WTC11 (cell line): Measurements from ENCODE around the gene TUBB. TPM values are rescaled to one million over a fixed set of nuclear protein-coding genes. Genes with fewer than 3 reads are reported as not detected.

Source experiments
- AR ChIP-seq: fragments of 250-450 bp; sonication (Bioruptor Pico); IDR thresholded peaks from 2 replicates; pipeline ENCODE4 v1.9.0; 2021; ENCODE audit warnings: mild to moderate bottlenecking
- ARID4B ChIP-seq: sonication (generic); formaldehyde crosslinking; IDR thresholded peaks from 2 replicates; pipeline ENCODE4 v1.8.0; 2023; ENCODE audit warnings: missing genetic modification reagents, mild to moderate bottlenecking, borderline replicate concordance
- CBFB ChIP-seq: sonication (generic); formaldehyde crosslinking; IDR thresholded peaks from 2 replicates; pipeline ENCODE4 v1.8.1; 2022; ENCODE audit warnings: mild to moderate bottlenecking, low read depth, missing genetic modification reagents
- CREM ChIP-seq: sonication (generic); formaldehyde crosslinking; IDR thresholded peaks from 2 replicates; pipeline ENCODE4 v1.8.1; 2022; ENCODE audit warnings: mild to moderate bottlenecking, missing genetic modification reagents, moderate library complexity
- EMX1 ChIP-seq: fragments of 250-450 bp; sonication (Bioruptor Pico); IDR thresholded peaks from 2 replicates; pipeline ENCODE4 v1.8.0; 2021; ENCODE audit warnings: mild to moderate bottlenecking
- FOXP4 ChIP-seq: sonication (generic); formaldehyde crosslinking; IDR thresholded peaks from 2 replicates; pipeline ENCODE4 v1.8.0; 2022; ENCODE audit warnings: mild to moderate bottlenecking, missing genetic modification reagents
- IRF2 ChIP-seq: sonication (generic); formaldehyde crosslinking; IDR thresholded peaks from 2 replicates; pipeline ENCODE4 v1.8.0; 2022; ENCODE audit warnings: low read depth, missing genetic modification reagents, borderline replicate concordance
- JAZF1 ChIP-seq: fragments of 250-450 bp; sonication (Bioruptor Pico); IDR thresholded peaks from 2 replicates; pipeline ENCODE4 v1.9.0; 2021; ENCODE audit warnings: moderate library complexity, mild to moderate bottlenecking, inconsistent platforms
- MYBL2 ChIP-seq: sonication (generic); formaldehyde crosslinking; IDR thresholded peaks from 2 replicates; pipeline ENCODE4 v1.8.1; 2023; ENCODE audit warnings: mild to moderate bottlenecking, moderate library complexity, missing genetic modification reagents
- NR2C2 ChIP-seq: sonication (generic); formaldehyde crosslinking; IDR thresholded peaks from 2 replicates; pipeline ENCODE4 v1.8.0; 2022; ENCODE audit warnings: mild to moderate bottlenecking, missing genetic modification reagents
- NR3C1 ChIP-seq: sonication (generic); formaldehyde crosslinking; conservative IDR thresholded peaks from 2 replicates; pipeline ENCODE4 v1.8.1; 2023; ENCODE audit warnings: low read depth, mild to moderate bottlenecking, missing genetic modification reagents
- RELA ChIP-seq: sonication (generic); formaldehyde crosslinking; IDR thresholded peaks from 2 replicates; pipeline ENCODE4 v1.8.1; 2022; ENCODE audit warnings: missing genetic modification reagents, mild to moderate bottlenecking, borderline replicate concordance
- TP53 ChIP-seq: sonication (generic); formaldehyde crosslinking; IDR thresholded peaks from 2 replicates; pipeline ENCODE4 v1.8.1; 2023; ENCODE audit warnings: mild to moderate bottlenecking, missing genetic modification reagents
- USF1 ChIP-seq: sonication (generic); formaldehyde crosslinking; IDR thresholded peaks from 2 replicates; pipeline ENCODE4 v1.8.0; 2022; ENCODE audit warnings: mild to moderate bottlenecking, missing genetic modification reagents
- ZBTB43 ChIP-seq: sonication (generic); formaldehyde crosslinking; IDR thresholded peaks from 2 replicates; pipeline ENCODE4 v1.8.1; 2023; ENCODE audit warnings: mild to moderate bottlenecking, missing genetic modification reagents
- ZNF138 ChIP-seq: sonication (generic); formaldehyde crosslinking; conservative IDR thresholded peaks from 2 replicates; pipeline ENCODE4 v1.8.1; 2022; ENCODE audit warnings: mild to moderate bottlenecking, moderate library complexity, missing genetic modification reagents
- ZNF317 ChIP-seq: sonication (generic); formaldehyde crosslinking; IDR thresholded peaks from 2 replicates; pipeline ENCODE4 v1.8.1; 2023; ENCODE audit warnings: low read depth, mild to moderate bottlenecking, moderate library complexity, missing genetic modification reagents, borderline replicate concordance
- ZNF416 ChIP-seq: fragments of 250-450 bp; sonication (Bioruptor Pico); IDR thresholded peaks from 2 replicates; pipeline ENCODE4 v1.9.0; 2021; ENCODE audit warnings: mild to moderate bottlenecking, inconsistent platforms
- total RNA-seq: library from RNA; stranded (reverse); gene quantifications from 3 replicates; pipeline ENCODE4 v1.2.3, GENCODE V29; 2021
- TF ChIP-seq, protein P1 (sequence below): sonication (generic); formaldehyde crosslinking; IDR thresholded peaks from 2 replicates; pipeline ENCODE4 v1.8.1; 2023; ENCODE audit warnings: mild to moderate bottlenecking, missing genetic modification reagents, moderate library complexity
- TF ChIP-seq, protein P2 (sequence below): sonication (generic); formaldehyde crosslinking; IDR thresholded peaks from 2 replicates; pipeline ENCODE4 v1.8.1; 2022; ENCODE audit warnings: mild to moderate bottlenecking, moderate library complexity, missing genetic modification reagents
- TF ChIP-seq, protein P3 (sequence below): sonication (generic); formaldehyde crosslinking; IDR thresholded peaks from 2 replicates; pipeline ENCODE4 v1.8.0; 2022; ENCODE audit warnings: mild to moderate bottlenecking, missing genetic modification reagents
- TF ChIP-seq, protein P4 (sequence below): sonication (generic); formaldehyde crosslinking; IDR thresholded peaks from 2 replicates; pipeline ENCODE4 v1.8.1; 2022; ENCODE audit warnings: low read depth, missing genetic modification reagents, borderline replicate concordance

The TUBB gene
- total RNA-seq, 1 experiment from 2014 or later, result 1,503 TPM

DNA sequence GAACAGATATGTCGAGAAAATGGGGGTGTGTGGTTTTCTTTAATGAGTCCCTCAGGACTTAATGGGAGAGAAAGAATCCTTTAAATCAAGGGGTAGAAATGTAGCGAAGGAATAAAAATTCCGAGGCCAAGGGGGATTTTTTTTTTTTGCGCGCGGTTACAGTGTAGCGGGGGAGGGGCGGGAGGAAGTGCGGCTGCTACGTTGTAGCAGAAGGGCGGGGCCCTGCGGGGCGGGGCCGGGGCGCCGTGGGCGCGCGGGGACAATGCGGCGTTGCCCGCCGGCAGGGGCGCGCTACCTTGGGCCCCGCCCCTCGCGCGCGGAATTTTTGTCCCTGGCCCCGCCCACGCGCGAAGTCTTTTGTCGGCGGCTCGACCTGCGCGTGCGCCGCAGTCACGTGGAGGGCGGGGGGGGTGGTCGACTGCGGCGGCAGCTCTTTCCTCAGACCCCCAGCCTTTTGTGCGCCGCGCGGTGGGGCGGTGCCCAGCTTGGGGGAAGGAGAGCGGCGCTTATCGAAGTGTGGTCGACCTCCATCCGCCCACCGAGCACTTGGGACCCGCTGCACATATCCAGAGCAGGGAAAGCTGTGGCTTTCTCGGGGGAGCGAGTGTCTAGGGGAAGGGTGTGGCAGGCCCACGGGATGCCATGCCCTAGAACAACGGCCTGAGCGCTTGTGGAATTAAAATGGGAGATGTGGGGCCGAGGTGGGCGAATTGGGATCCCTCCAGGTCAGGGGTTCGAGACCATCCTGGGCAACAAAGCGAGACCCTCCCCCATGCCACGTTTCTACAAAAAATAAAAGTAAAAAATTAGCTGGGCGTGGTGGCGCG lies 1.3 kb downstream of the TUBB start (continued):
- TF ChIP-seq, protein P1, sequence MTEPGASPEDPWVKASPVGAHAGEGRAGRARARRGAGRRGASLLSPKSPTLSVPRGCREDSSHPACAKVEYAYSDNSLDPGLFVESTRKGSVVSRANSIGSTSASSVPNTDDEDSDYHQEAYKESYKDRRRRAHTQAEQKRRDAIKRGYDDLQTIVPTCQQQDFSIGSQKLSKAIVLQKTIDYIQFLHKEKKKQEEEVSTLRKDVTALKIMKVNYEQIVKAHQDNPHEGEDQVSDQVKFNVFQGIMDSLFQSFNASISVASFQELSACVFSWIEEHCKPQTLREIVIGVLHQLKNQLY (CRISPR knock-in tag), result peak; percentile 85; the same call in 1 of the 2 replicates
- TF ChIP-seq NR2C2 (no peak), MYBL2 (CRISPR knock-in tag) (peak; percentile 47; the same call in 1 of the 2 replicates), JAZF1 (CRISPR knock-in tag) (no peak), EMX1 (CRISPR knock-in tag) (peak; percentile 96), FOXP4 (CRISPR knock-in tag) (no peak), NR3C1 (CRISPR knock-in tag) (no peak), CREM (peak; percentile 66), TP53 (CRISPR knock-in tag) (peak; percentile 12; the same call in 1 of the 2 replicates), AR (peak; percentile 77; the same call in 1 of the 2 replicates), IRF2 (CRISPR knock-in tag) (no peak), ZNF317 (0 out of 2 replicates have a peak, but pooled peaks have one; percentile 30), USF1 (CRISPR knock-in tag) (peak; percentile 95), ZNF138 (CRISPR knock-in tag) (no peak), CBFB (CRISPR knock-in tag) (no peak), ZBTB43 (CRISPR knock-in tag) (peak; percentile 54; the same call in 1 of the 2 replicates), ARID4B (CRISPR knock-in tag) (peak; percentile 76), ZNF416 (CRISPR knock-in tag) (peak; percentile 98), RELA (no peak)
- TF ChIP-seq, protein P2, sequence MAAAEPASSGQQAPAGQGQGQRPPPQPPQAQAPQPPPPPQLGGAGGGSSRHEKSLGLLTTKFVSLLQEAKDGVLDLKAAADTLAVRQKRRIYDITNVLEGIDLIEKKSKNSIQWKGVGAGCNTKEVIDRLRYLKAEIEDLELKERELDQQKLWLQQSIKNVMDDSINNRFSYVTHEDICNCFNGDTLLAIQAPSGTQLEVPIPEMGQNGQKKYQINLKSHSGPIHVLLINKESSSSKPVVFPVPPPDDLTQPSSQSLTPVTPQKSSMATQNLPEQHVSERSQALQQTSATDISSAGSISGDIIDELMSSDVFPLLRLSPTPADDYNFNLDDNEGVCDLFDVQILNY (CRISPR knock-in tag), result peak; percentile 54; the same call in 1 of the 2 replicates
- TF ChIP-seq, protein P3, sequence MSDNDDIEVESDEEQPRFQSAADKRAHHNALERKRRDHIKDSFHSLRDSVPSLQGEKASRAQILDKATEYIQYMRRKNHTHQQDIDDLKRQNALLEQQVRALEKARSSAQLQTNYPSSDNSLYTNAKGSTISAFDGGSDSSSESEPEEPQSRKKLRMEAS (CRISPR knock-in tag), result peak; percentile 78
- TF ChIP-seq, protein P4, sequence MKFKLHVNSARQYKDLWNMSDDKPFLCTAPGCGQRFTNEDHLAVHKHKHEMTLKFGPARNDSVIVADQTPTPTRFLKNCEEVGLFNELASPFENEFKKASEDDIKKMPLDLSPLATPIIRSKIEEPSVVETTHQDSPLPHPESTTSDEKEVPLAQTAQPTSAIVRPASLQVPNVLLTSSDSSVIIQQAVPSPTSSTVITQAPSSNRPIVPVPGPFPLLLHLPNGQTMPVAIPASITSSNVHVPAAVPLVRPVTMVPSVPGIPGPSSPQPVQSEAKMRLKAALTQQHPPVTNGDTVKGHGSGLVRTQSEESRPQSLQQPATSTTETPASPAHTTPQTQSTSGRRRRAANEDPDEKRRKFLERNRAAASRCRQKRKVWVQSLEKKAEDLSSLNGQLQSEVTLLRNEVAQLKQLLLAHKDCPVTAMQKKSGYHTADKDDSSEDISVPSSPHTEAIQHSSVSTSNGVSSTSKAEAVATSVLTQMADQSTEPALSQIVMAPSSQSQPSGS (CRISPR knock-in tag), result no peak
